MM.1S (cell line): ENCODE data around the gene OR2V2.

Source experiments
- EZH2 ChIP-seq: fragments of 300-600 bp; sonication (generic); optimal IDR thresholded peaks from 2 replicates; pipeline ENCODE3; 2017; ENCODE audit warnings: low read depth, mild to moderate bottlenecking, antibody characterized with exemption, low read length, mixed read lengths
- TF ChIP-seq, protein P1 (sequence below): fragments of 300-600 bp; sonication (generic); IDR thresholded peaks from 2 replicates; pipeline ENCODE4 v1.5.1; 2016; ENCODE audit warnings: antibody characterized with exemption, low read length, mixed read lengths

DNA sequence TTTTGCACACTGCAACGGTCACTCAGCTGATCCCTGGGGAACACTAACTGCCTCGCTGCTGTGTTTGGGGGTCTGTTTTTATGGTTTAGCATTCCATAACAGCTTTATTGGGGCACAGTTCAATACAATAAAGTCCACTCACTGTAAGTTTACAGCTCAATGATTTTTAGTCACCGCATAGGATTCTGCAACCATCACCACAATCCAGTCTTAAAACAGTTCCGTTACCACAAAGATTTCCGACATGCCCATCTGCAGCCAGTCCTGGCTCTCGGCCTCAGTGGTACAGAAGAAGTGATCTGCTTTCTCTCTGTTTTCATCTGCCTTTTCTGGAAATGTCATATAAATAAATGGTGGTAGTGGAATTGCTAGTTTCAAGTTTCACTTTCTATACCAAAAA, 23.6 kb downstream of the OR2V2 start:
- TF ChIP-seq, protein P1, sequence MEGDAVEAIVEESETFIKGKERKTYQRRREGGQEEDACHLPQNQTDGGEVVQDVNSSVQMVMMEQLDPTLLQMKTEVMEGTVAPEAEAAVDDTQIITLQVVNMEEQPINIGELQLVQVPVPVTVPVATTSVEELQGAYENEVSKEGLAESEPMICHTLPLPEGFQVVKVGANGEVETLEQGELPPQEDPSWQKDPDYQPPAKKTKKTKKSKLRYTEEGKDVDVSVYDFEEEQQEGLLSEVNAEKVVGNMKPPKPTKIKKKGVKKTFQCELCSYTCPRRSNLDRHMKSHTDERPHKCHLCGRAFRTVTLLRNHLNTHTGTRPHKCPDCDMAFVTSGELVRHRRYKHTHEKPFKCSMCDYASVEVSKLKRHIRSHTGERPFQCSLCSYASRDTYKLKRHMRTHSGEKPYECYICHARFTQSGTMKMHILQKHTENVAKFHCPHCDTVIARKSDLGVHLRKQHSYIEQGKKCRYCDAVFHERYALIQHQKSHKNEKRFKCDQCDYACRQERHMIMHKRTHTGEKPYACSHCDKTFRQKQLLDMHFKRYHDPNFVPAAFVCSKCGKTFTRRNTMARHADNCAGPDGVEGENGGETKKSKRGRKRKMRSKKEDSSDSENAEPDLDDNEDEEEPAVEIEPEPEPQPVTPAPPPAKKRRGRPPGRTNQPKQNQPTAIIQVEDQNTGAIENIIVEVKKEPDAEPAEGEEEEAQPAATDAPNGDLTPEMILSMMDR: no peak
- TF ChIP-seq EZH2: no peak
